GM19467 (cell line): Measurements from ENCODE around the gene AIF1.

Experiments
- ATAC-seq: cut with Tn5 transposase; IDR thresholded peaks from one replicate; pipeline ENCODE4 v1.9.1; 2021; ENCODE audit warnings: mild to moderate bottlenecking, moderate library complexity; ENCODE audit not compliant: unreplicated experiment

The AIF1 gene

DNA sequence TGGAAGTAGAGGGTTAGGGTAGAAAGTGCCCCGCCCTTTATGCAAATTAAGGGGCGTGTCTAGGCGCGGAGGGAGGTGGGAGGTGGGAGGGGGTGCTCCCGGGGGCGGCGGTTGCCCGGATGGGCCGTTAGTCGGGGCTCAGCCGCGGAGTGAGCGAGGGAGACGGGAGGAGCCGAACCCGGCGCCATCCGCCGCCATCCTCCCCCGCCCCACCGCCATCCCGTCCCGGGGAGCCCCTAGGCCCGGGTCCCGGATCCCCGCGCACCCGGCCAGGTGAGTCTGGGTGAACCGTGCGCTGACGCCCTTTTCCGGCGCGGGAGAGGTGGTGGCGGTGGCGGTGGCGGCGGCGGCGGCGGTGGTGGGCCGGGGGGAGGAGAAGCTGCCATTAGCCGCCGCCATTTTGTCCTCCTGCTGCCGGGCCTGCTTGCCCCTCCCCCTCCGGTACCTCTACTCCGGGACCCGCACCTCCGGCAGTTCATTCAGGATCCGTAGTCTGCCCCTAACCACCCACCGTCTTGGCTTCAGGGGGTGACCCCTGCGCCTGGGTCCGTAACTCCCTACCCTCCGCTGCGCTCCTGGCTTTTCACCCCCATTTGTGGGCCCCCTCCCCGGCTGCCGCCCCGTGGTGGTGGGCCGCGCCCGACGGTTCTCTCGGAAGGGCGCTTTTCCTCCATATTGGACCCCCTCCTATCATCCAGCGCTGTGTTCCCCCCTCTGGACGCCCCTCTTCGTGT lies 5.7 kb downstream of the AIF1 start, which contains the start of gene PRRC2A:
Gene PRRC2A, plus strand, starts transcription at position 130 of the 734 bp plus-strand sequence. CDS start 2,075 bp downstream, outside the sequence.
- peak; percentile 26 for ATAC-seq

DNA sequence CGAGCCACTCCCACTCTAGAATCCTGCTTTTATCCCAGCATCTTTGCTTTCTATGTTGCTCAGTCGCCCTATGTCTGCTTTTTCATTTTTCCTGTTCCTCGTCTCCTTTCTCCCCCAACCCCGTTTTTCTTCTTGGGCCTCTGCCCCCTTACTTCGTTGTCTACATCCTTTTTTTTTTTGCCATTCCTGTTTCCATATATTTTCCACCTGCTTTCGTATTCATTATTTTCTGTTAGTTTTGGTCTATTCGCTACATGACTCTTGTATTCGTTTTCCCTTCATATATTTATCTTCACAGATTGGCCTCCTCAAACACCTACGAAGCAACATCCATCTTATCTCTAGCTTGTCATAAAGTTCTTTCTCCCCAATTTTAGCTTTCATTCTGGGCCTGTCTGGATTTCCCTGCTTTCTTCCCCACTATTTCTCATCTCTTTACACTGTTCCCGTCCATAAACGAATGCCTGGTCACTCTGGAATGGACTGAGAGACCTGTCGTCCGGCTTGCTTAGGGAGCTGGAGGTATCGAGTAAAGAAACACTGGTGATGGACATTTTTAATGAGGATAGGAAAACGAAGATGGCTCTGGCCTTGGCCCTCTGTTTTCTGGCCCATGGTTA lies 6.4 kb downstream of the AIF1 start:
- no peak for ATAC-seq

DNA sequence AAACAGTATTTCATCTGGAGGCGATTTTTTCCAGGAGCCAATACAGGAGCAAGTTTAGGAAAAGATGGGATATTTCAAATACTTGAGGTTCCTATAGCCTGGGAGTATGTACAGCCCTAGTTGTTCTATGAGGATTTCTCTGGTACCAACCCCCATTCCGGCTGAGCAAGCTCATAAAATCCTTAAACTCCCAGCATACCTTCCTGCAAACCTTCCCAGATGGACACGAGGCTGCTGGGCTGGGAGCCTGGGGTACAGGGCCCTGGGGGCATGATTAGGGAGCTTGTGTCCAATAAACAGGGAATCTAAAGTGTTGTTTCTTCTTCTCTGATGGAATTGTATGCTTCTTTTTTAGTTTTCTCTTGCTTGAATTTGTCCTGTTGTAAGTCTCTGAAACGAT lies 7.0 kb downstream of the AIF1 start:
- no peak for ATAC-seq

DNA sequence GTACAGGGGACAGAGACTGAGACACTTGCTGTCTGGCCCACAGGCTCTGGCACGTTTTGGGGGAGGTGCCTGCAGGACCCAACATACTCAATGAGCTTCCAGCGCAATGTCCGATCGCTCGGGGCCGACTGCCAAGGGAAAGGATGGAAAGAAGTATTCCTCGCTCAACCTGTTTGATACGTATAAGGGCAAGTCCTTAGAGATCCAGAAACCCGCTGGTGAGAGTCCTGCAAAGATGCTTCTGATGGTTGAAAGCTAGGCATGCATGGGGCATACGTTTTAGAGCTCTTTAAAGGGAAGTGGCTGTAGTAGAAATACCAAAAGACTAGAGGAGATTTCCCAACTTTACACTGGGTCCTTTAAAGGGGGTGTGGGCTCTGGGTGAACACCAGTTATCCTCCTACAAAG lies 7.7 kb downstream of the AIF1 start:
- no peak for ATAC-seq

DNA sequence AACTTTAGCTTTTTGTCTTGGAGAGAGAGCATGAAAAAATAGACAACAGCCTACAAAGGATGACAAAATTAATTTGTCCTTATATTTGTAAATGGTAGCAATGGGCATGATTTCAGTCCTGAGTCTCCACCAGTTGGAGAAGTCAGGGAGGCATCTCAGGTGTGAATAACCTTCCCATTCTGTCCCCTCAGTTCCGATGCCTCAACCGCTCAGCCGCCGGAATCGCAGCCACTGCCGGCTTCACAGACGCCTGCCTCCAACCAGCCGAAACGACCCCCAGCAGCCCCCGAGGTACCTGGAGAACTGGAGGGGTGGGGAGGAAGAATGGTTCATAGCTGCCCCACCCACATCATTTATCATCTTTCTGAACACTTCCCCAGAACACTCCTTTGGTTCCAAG lies 9.0 kb downstream of the AIF1 start:
- ATAC-seq: no peak

DNA sequence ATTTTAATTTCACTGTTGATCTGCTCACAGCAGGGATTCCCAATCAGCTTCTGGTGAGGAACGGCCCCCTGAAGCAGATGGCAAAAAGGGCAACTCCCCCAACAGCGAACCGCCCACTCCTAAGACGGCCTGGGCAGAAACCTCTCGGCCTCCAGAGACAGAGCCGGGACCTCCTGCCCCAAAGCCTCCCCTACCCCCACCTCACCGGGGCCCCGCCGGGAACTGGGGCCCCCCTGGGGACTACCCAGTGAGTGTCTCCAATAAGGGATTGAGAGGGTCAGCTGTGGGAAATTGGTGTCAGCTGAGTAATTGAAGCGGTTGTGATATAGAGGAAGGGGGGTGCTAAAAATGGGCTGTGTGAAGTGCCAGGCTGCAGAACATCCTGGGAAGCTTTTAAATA lies 11.9 kb downstream of the AIF1 start:
- no peak for ATAC-seq

DNA sequence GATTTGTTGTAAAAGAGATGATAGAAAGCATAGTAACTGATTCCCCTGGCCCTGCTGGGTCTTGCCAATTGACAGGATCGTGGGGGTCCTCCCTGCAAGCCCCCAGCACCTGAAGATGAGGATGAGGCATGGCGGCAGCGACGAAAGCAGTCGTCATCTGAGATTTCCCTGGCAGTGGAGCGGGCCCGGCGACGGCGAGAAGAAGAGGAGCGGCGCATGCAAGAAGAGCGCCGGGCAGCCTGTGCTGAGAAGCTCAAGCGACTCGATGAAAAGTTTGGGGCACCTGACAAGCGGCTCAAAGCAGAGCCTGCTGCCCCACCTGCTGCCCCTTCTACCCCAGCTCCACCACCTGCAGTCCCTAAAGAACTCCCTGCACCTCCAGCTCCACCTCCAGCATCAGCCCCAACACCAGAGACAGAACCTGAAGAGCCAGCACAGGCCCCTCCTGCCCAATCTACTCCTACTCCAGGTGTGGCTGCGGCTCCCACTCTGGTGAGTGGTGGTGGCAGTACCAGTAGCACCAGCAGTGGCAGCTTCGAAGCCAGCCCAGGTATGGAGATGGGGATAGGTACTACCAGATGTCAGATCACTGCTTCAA lies 12.8 kb downstream of the AIF1 start:
- no peak for ATAC-seq

DNA sequence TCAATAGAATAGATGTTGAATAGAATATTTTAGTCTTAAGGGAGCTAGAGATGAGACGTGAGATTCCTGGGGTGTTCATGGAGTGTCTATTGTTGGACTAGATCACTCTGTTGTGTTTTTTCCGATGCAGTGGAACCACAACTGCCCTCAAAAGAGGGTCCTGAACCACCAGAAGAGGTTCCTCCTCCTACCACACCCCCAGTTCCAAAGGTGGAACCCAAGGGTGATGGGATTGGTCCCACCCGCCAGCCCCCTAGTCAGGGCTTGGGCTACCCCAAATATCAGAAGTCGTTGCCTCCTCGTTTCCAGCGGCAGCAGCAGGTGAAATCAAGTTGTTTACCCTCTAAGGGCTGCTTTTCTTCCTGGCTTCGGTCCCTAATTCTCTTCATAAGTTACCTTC lies 14.0 kb downstream of the AIF1 start:
- no peak for ATAC-seq

DNA sequence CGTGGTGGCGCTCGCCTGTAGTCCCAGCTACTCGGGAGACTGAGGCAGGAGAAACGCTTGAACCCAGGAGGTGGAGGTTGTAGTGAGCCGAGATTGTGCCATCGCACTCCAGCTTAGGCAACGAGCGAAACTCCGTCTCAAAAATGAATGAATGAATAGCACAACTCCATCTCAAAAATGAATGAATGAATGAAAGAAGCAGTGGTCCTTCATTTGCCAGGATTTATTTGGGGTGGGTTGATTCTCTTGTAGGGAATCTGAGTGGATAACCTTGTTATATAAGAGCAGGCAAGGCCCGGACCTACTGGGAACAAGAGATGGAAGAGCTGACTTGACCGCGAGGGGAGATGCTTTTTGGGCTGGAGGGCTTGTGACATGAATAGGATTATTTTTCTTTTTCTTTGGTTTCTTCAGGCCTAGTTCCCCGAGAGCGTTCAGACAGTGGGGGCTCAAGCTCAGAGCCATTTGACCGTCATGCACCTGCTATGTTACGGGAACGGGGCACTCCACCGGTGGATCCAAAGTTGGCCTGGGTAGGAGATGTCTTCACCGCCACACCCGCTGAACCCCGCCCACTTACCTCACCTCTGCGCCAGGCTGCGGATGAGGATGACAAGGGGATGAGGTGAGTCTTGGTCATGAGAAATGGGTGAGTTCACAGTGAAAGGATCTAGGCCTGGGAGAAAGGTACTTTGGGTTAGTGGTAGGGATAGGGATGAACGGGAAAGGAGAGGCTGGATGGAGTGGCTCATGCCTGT lies 15.3 kb downstream of the AIF1 start:
- no peak for ATAC-seq

DNA sequence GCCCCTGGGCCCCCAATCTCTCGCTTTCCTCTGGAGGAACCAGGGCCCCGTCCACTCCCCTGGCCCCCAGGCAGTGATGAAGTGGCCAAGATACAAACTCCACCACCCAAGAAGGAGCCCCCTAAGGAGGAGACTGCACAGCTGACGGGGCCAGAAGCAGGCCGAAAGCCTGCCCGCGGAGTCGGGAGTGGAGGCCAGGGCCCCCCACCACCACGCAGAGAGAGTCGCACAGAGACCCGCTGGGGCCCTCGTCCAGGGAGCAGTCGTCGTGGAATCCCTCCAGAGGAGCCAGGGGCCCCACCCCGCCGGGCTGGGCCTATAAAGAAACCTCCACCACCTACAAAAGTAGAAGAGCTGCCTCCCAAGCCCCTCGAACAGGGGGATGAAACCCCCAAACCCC lies 16.2 kb downstream of the AIF1 start:
- ATAC-seq: no peak

DNA sequence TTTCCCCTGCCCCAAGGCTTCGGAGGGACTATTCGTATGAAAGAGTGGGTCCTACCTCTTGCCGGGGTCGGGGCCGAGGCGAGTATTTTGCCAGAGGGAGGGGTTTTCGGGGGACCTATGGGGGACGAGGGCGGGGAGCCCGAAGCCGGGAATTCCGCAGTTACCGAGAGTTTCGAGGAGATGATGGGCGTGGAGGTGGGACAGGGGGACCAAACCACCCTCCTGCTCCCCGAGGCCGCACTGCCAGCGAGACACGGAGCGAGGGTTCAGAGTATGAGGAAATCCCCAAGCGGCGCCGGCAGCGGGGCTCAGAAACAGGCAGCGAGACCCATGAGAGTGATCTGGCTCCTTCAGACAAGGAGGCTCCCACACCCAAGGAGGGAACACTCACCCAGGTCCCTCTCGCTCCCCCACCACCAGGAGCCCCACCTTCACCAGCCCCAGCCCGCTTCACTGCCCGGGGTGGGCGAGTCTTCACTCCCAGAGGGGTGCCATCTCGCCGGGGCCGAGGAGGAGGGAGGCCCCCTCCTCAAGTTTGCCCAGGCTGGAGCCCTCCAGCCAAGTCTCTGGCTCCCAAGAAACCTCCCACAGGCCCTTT lies 16.7 kb downstream of the AIF1 start:
- ATAC-seq: no peak

DNA sequence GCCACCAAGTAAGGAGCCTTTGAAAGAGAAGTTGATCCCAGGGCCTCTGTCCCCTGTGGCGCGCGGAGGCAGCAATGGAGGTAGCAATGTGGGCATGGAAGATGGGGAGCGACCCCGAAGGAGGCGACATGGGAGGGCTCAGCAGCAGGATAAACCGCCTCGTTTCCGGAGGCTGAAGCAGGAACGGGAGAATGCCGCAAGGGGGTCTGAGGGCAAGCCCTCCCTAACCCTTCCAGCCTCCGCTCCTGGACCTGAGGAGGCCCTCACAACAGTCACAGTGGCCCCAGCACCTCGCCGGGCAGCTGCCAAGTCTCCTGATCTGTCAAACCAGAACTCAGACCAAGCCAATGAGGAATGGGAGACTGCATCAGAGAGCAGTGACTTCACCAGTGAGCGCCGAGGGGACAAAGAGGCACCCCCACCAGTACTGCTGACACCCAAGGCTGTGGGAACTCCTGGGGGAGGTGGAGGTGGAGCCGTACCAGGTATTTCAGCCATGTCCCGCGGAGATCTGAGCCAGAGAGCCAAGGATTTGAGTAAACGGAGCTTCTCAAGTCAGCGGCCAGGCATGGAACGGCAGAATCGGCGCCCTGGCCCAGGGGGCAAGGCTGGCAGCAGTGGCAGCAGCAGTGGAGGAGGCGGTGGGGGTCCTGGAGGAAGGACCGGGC lies 17.4 kb downstream of the AIF1 start:
- no peak for ATAC-seq

DNA sequence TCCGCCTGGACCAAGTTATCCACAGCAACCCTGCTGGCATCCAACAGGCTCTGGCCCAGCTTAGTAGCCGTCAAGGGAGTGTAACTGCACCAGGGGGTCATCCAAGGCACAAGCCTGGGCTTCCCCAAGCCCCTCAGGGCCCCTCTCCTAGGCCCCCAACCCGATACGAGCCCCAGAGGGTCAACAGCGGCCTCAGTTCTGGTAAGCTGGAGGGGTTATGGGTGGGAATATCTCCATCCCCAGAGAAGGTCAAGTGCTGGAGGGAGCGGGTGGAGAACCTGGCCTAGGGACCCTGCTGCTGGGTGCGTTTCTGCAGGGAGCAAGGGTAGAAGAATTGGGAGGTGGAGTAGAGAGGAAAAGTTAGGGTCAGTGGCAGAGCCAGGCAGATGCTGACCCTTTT lies 18.4 kb downstream of the AIF1 start:
- no peak for ATAC-seq

DNA sequence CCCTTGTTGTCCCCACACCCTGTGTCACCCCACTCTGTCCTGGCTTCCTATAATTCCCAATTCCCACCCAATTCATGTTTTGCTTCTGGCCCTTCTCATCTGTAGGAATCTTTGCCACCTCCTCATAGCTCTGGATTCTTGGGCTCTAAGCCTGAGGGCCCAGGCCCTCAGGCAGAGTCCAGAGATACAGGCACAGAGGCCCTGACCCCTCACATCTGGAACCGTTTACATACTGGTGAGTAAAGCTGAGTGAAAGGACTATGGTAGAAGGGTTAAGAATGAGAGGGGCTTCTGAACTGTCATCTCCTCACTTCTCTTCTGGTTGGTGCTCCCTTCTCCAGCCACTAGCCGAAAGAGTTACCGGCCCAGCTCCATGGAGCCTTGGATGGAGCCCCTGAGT lies 19.1 kb downstream of the AIF1 start:
- no peak for ATAC-seq

DNA sequence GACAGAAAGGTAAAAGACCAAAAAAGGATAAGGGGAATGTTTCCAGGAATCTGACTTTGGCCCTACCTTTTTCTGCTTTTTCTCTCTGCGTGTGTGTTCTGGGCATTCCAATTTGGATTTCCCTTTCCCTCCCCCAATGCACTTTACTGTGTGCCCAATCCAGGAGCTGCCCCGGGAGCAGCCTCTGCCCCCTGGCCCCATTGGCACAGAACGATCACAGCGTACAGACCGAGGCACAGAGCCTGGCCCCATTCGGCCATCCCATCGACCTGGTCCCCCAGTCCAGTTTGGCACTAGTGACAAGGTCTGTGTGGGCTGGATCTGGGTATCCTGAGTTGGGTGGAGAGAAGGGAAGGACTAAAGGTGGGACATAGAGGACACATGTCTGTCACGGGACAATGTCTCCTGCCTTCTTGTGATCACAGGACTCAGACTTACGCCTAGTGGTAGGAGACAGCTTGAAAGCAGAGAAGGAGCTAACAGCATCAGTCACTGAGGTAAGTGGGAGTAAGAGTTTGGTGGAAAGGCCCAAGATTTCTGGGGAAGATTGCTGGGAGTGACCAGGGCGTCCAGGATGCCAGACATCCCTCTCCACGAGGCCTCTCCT lies 20.0 kb downstream of the AIF1 start:
- no peak for ATAC-seq

DNA sequence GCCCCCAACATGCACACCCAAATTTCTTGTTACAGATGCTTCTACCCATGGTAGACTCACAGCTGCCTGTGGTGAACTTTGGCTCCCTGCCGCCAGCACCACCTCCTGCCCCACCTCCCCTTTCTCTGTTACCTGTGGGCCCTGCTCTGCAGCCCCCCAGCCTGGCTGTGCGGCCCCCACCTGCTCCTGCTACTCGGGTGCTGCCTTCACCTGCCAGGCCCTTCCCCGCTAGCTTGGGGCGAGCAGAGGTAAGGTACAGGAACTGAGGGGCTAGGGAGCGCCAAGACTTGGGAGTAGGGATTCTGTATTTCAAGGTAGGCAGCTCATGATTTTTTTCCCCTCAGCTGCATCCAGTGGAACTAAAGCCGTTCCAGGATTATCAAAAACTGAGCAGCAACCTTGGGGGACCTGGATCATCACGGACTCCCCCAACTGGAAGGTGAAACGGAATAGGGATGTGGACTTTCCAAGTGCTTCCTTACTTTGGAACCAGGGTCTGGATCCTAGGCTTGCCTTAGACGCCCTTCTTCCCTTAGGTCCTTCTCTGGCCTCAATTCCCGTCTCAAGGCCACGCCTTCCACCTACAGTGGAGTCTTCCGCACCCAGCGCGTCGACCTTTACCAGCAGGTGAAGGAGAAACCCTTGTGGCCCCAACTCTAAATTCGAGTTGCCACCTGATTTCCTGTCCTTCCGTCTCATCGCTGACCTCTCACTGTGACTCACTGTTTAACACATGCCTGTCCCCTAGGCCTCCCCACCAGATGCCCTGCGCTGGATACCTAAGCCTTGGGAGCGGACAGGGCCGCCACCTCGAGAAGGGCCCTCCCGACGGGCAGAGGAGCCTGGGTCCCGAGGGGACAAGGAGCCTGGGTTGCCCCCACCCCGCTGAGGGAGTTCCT lies 21.9 kb downstream of the AIF1 start:
- ATAC-seq: no peak

DNA sequence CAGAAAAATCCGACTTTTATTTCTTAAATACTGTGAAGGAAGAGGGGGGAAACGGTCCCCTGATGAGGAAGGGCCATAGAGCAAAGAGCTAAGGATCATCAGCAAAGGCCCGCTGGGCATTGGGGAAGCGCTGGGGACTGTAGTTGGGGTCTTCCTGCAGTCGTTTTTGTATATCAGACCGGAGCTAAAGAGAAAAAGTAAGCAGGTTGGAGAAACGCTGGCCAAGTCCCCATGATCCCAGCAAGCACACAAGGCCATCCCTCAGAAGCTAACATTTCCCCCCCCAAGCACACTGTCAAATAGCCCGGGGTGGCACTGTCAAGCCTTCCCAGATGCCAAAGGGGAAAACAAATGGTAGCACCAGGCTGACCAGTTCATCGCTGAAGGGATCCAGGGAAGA lies 24.0 kb downstream of the AIF1 start:
- no peak for ATAC-seq

DNA sequence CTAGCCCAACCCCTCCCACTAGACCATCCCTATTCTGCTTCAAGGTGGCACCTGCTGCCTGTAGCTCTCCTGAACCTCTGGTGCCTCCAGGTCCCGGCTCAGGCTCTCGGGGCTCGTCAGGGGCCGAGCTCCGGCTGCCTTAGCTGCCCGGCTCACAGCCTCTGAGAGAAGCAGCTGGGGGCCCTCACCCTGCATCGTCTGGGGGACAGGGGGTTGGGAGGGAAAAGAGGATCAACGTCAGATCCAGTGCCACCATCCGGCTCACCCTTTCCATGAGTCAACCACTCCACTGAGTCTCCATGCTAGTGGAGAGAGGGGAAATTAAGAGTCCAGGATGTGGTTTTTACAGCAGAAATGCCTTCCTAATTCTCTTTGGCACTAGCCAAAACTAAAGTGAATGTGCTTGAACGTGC lies 24.4 kb downstream of the AIF1 start:
- ATAC-seq: no peak

DNA sequence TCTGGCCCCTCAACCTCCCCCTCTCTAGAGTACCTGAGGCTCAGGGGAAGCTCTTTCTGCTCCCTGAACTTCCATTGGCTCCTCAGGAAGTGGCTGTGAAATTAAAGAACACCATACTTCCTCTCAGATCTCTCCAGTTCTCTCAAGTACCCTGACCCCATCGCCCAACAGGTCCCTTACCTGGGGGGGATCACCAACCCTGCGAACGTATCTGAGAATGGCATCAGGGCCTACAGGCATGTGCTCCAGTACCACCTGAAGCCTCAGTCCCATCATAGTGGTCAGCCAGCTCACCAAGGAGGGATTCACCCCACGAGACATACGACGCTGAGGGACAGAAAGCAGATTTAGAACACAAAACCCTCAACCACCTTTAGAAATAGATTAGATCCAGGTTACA lies 25.6 kb downstream of the AIF1 start:
- no peak for ATAC-seq
